Esophagus muscularis mucosa (tissue), 4 donors: ENCODE data around the gene ADAMTS3. TPM values are rescaled to one million over a fixed set of nuclear protein-coding genes. Genes with fewer than 3 reads are reported as not detected.

Experiments used
- DNase-seq: peaks from one replicate; pipeline ENCODE4 v3.0.0-alpha.2; 2017; ENCODE audit errors: extremely low spot score
- H3K27ac ChIP-seq, 4 donors: fragments of 200-600 bp; sonication (generic); replicated peaks in 1 of 4; 1 replicate in 3 of 4; 2 replicates in 1 of 4; pipeline ENCODE4 v1.5.1; 2016 to 2019; ENCODE audit warnings: mild to moderate bottlenecking in 1 of 4
- H3K27me3 ChIP-seq, 4 donors: fragments of 200-600 bp; sonication (generic); one replicate each; pipeline versions ENCODE4 v1.5.1 to v1.6.0; 2016 to 2019
- H3K36me3 ChIP-seq, 4 donors: fragments of 200-600 bp; sonication (generic); one replicate each; pipeline ENCODE4 v1.5.1; 2016 to 2019
- H3K4me1 ChIP-seq, 4 donors: fragments of 200-600 bp; sonication (generic); one replicate each; pipeline ENCODE4 v1.5.1; 2016 to 2019
- H3K4me3 ChIP-seq, 4 donors: fragments of 200-600 bp; sonication (generic); 1 replicate in 2 of 4; 2 replicates in 2 of 4; pipeline ENCODE4 v1.5.1; 2016 to 2019; ENCODE audit warnings: mild to moderate bottlenecking in 4 of 4, moderate library complexity in 1 of 4
- H3K9me3 ChIP-seq, 4 donors: fragments of 200-600 bp; sonication (generic); 1 replicate in 3 of 4; 2 replicates in 1 of 4; pipeline ENCODE4 v1.5.1; 2016 to 2019
- EP300 ChIP-seq: sonication (generic); formaldehyde crosslinking; IDR thresholded peaks from one replicate; pipeline ENCODE4 v1.6.1; 2017; ENCODE audit warnings: antibody characterized with exemption
- POLR2A ChIP-seq: fragments of 450-650 bp; IDR thresholded peaks from one replicate; pipeline ENCODE4 v1.6.1; 2017; ENCODE audit warnings: antibody characterized with exemption, moderate library complexity, mild to moderate bottlenecking, low read depth
- POLR2AphosphoS5 ChIP-seq, 2 donors: sonication (generic); formaldehyde crosslinking; IDR thresholded peaks; one replicate each; pipeline ENCODE4 v1.6.1; 2017; ENCODE audit warnings: antibody characterized with exemption in 2 of 2
- WGBS: methylation state at CpG from one replicate; pipeline ENCODE4 v1.1.5; 2018; 5-methylcytosine and 5-hydroxymethylcytosine counted together
- intact Hi-C: fragments of 100-400 bp; cut with DNase I; formaldehyde crosslinking; loops from one replicate; pipeline ENCODE4 v1.15.1; 2023
- total RNA-seq, 4 donors: library from RNA; depleted of rRNA; stranded (reverse); fragments of >200 nt; gene quantifications; one replicate each; pipeline versions ENCODE4 v1.1.0 to v1.2.1, GENCODE V29; 2016
- TF ChIP-seq, protein P1 (sequence below), 3 experiments: fragments of 200-600 bp in 2 of 3; fragments of 450-650 bp in 1 of 3; sonication (generic) in 2 of 3; IDR thresholded peaks; one replicate each; pipeline ENCODE4 v1.5.1; 2017 to 2019; ENCODE audit warnings: antibody characterized with exemption in 3 of 3, mild to moderate bottlenecking in 2 of 3, moderate library complexity in 1 of 3

Gene ADAMTS3
- total RNA-seq, 4 donors from 2014 or later = 1.1 to 2.5 (median 1.3) TPM

DNA sequence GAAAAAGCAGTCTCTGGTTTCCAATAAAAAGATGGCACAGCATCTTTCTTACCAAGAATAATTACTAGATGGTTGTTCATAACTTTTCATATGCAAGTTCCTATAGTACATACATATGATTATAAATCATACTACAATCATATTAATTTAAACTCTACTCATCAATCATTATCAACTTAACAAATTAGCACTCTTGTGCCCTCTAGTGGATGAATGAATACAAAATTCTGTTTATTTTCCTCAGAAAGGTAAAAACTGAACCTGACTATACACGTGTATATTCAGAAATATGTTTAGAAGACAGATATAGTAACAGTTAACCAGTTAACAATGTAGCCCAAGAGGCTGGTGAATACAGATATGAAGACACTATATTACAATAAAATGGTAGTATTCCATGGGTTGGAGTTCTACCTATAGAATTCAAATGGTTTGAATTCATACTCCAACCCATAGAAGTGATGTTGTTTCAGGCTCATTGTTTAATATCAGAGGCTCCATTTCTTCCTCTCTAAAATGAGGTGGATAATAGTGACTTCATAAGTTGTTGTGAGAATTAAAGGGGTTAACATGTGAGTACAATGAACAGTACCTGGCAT is 100.0 kb downstream of the ADAMTS3 start:
- Histone ChIP-seq H3K9me3 (no peaks in the 10 kb centered on the region), H3K4me1 (peaks cover 0 to 3% (median under 1%) of the 10 kb centered on the region in 4 donors), H3K4me3 (no peak overlapping the region), H3K36me3 (no peaks in the 10 kb centered on the region), H3K27me3 (no peaks in the 10 kb centered on the region), H3K27ac (no peak overlapping the region)
- intact Hi-C loops = loop anchor here (5.0 kb wide), 2 partner anchors 142 to 172 kb away; no protein-coding TSS in a partner anchor
- 14% methylated on average over 1 of the region's 1 CpG for WGBS
- no peak for DNase-seq
- TF ChIP-seq POLR2AphosphoS5 (IDR thresholded peaks at IDR 0.05) = no peak
- TF ChIP-seq, protein P1, sequence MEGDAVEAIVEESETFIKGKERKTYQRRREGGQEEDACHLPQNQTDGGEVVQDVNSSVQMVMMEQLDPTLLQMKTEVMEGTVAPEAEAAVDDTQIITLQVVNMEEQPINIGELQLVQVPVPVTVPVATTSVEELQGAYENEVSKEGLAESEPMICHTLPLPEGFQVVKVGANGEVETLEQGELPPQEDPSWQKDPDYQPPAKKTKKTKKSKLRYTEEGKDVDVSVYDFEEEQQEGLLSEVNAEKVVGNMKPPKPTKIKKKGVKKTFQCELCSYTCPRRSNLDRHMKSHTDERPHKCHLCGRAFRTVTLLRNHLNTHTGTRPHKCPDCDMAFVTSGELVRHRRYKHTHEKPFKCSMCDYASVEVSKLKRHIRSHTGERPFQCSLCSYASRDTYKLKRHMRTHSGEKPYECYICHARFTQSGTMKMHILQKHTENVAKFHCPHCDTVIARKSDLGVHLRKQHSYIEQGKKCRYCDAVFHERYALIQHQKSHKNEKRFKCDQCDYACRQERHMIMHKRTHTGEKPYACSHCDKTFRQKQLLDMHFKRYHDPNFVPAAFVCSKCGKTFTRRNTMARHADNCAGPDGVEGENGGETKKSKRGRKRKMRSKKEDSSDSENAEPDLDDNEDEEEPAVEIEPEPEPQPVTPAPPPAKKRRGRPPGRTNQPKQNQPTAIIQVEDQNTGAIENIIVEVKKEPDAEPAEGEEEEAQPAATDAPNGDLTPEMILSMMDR (IDR thresholded peaks at IDR 0.05) = peak; percentile 33 to 60 (median 55)

DNA sequence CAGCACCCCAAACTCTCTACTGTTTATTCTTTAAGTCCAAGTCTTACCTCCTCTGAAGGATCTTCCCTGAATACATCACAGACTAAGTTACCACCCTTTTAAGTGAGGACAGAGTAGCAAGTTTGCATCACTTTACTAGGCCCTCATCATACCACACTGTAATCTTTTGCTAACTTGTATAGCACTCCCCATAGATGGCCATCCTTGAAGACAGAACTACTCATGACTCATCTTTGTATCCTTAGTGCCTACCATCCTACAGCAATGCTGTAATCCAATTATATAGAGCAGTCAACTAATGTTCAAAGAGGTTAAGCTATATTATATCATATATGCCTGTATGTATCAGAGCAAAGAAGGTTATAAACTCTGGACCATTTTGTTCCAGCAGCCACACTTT is 101.4 kb downstream of the ADAMTS3 start:
- H3K4me3 ChIP-seq = no peak overlapping the region
- peaks cover 0 to 7% (median 2%) of the 10 kb centered on the region in 4 donors for H3K4me1 ChIP-seq
- DNase-seq = no peak
- intact Hi-C loops = loop anchor here (5.0 kb wide), 2 partner anchors 140 to 170 kb away; no protein-coding TSS in a partner anchor
- no peak for TF ChIP-seq POLR2AphosphoS5 (IDR thresholded peaks at IDR 0.05)
- TF ChIP-seq, protein P1 (IDR thresholded peaks at IDR 0.05) = no peak
- TF ChIP-seq EP300 = no peak
- no peak for TF ChIP-seq POLR2A
- no peaks in the 10 kb centered on the region for H3K27me3 ChIP-seq
- no peak overlapping the region for H3K27ac ChIP-seq
- H3K36me3 ChIP-seq = no peaks in the 10 kb centered on the region
- no peaks in the 10 kb centered on the region for H3K9me3 ChIP-seq

DNA sequence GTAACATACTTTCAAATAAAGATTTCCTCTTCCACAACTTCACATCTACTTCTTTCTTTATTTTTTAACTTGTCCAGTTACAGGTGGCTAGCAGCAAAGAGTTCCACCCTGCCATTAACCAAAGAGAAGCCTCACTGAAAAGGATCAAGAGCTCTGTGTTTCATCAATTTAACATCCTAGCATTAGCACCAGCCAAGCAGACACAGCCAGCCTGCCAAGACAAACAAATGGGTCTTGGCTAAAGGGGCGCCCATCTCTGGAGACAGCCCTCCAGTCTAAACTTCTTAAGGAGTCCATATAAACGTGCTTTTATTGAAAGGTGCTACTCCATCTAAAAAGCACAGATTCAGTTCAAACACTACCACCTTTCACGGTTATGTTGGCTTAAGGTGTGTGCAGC is 105.3 kb downstream of the ADAMTS3 start:
- Histone ChIP-seq H3K4me3 (no peak overlapping the region), H3K27ac (no peak overlapping the region), H3K4me1 (peaks cover 0 to 7% (median 2%) of the 10 kb centered on the region in 4 donors), H3K36me3 (no peaks in the 10 kb centered on the region), H3K27me3 (no peaks in the 10 kb centered on the region), H3K9me3 (no peaks in the 10 kb centered on the region)
- no peak for DNase-seq
- 32% methylated on average over 3 of the region's 3 CpGs for WGBS
- TF ChIP-seq POLR2A (no peak), EP300 (no peak), POLR2AphosphoS5 (IDR thresholded peaks at IDR 0.05) (no peak)
- TF ChIP-seq, protein P1 (IDR thresholded peaks at IDR 0.05) = no peak
- intact Hi-C loops = no loop called here

DNA sequence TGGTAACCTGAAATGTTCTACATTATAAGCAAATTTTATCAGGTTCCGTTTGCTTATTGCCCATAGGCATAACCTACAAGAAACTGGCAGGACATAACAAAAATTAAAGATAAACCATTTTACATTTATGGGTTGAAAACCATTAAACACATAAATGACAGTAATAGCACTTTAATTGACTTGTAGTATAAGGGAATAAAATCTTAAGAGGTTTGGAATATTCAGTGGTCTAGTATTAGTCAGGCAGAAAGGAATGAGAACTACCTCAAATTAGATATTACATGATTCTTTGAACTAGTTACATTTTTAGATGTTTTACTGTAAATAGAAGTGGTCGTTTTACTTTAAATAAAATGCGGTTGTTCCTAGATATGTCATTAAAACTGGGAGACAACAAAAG is 111.9 kb downstream of the ADAMTS3 start:
- no peak for DNase-seq
- no peaks in the 10 kb centered on the region for H3K4me1 ChIP-seq
- no peaks in the 10 kb centered on the region for H3K36me3 ChIP-seq
- intact Hi-C loops = no loop called here
- no peaks in the 10 kb centered on the region for H3K9me3 ChIP-seq
- TF ChIP-seq, protein P1 (IDR thresholded peaks at IDR 0.05) = no peak
- TF ChIP-seq EP300 (no peak), POLR2AphosphoS5 (IDR thresholded peaks at IDR 0.05) (no peak), POLR2A (no peak)
- WGBS = 87% methylated on average over 3 of the region's 3 CpGs
- no peak overlapping the region for H3K4me3 ChIP-seq
- no peak overlapping the region for H3K27ac ChIP-seq
- H3K27me3 ChIP-seq = no peaks in the 10 kb centered on the region

DNA sequence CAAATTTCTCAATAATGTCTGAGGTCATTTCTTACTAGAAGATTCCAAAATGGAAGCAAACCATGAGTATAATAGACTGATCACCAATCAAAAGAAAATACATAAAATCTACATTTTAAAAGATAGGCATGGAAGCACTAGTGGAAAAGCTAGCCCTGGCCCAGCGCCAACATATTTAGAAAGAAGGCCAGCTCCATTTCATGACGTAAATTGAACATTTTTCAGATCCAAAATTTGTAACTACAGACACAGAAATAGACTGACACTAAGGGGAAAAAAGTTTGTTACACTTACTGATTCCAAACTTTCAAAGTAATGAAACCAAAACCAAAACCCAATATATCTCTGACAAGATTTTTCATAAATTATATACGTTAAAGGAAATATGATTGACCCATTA is 117.7 kb downstream of the ADAMTS3 start:
- no peak for DNase-seq
- WGBS = 48% methylated on average over 3 of the region's 3 CpGs
- H3K9me3 ChIP-seq = no peaks in the 10 kb centered on the region
- peak overlapping the region in 1 of 4 donors; percentile 31 for H3K27ac ChIP-seq
- H3K4me1 ChIP-seq = peaks cover 0 to 15% (median 4%) of the 10 kb centered on the region in 4 donors
- intact Hi-C loops = no loop called here
- TF ChIP-seq, protein P1 (IDR thresholded peaks at IDR 0.05) = no peak
- no peak for TF ChIP-seq POLR2AphosphoS5 (IDR thresholded peaks at IDR 0.05)
- no peak for TF ChIP-seq EP300
- TF ChIP-seq POLR2A = no peak
- no peaks in the 10 kb centered on the region for H3K36me3 ChIP-seq
- no peaks in the 10 kb centered on the region for H3K27me3 ChIP-seq
- H3K4me3 ChIP-seq = no peak overlapping the region
